ENCODE data around the gene UST. TPM values are rescaled to one million over a fixed set of nuclear protein-coding genes. Genes with fewer than 3 reads are reported as not detected.
"Not testable (repeated sequence)": the region's sequence is repeated elsewhere in the genome, so short reads cannot be mapped to it uniquely, and the experiment has no call there.

UST gene
- polyA plus RNA-seq, 4 donors: 9.0 to 13.6 (median 11.8) TPM

DNA sequence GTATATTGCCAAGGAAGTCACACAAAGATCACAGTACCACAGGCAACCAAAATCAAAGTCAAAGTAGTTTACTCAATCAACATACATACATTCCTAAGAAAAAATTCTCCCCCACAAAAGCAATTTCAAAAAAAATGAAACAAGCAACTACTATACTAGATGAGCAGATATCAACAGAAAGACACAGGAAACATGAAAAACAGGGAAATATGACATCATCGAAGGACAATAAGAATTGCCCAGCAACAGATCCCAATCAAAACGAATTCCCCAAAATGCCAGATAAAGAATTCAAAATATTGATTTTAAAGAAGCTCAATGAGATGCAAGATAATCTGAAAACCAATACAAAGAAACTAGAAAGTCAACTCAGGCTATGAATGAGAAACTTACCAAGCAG lies 351.0 kb downstream of the UST start:
- DNase-seq (ENCODE audit: low read depth in 4 of 4, low spot score in 2 of 4): no peak

DNA sequence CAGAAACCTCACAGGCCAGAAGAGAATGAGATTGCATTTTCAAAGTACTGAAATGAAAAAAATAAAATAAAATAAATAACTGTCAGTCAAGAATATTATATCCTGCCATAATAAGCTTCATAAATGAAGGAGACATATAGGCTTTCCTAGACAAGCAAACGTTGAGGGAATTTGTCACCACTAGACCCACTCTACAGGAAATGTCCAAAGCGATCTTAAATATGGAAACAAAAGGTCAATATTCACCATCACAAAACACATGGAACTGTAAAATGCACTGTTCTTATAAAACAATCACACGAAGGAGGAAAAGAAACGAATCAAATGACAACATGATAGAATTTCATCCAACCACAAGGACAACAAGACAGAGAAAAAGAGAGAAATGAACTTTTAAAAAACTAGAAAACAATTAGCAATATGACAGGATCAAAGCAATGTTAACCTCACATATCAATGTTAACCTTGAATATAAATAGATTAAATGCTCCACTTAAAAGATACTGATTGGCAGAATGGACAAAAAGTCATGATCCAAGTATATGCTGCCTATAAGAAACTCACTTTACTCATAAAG lies 352.0 kb downstream of the UST start:
- DNase-seq (ENCODE audit: low read depth in 4 of 4, low spot score in 2 of 4): no peak

DNA sequence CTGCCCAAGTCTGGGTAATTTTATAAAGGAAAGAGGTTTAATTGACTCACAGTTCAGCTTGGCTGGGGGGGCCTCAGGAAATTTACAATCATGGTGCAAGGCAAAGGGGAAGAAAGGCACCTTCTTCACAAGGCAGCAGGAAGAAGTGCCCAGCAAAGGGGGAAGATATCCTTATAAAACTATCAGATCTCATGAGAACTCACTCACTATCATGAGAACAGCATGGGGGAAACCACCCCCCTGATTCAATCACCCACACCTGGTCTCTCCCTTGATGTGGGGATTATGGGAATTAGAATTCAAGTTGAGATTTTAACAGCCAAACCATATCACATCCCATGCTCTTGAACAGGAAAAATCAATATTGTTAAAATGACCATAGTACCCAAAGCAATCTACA lies 355.5 kb downstream of the UST start:
- DNase-seq (ENCODE audit: low read depth in 4 of 4, low spot score in 2 of 4): no peak

DNA sequence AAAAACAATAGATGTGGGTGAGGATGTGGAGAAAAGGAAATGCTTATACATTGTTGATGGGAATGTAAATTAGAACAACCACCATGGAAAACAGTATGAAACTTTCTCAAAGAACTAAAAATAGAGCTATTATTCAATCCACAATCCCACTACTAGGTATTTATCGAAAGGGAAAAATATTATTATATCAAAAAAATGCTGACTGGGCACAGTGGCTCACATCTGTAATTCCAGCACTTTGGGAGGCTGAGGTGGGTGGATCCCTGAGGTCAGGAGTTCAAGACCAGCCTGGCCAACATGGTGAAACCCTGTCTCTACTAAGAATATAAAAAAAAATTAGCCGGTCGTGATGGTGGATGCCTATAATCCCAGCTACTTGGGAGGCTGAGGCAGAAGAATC lies 357.1 kb downstream of the UST start:
- not testable (repeated sequence) for DNase-seq (ENCODE audit: low read depth in 4 of 4, low spot score in 2 of 4)

DNA sequence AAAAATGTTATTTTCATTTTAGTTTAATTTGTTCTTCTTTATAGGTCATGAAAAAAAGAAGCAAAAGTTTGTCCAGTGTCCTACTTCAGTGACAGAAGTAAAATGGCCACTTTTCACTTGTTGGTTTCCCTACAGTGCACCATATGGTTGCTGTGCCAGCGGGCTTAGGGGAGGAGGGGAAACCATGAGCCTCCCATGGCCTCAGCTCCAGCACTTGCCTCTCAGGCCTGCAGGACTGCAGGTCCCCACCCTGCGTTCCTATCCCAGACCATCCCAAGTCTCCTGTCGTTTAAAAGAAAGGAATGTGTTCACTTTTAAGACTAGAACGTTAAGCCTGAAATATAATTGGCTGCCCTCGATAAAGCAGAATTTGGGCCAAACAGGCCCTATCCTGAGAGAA lies 360.7 kb downstream of the UST start:
- DNase-seq (ENCODE audit: low read depth in 4 of 4, low spot score in 2 of 4): no peak

DNA sequence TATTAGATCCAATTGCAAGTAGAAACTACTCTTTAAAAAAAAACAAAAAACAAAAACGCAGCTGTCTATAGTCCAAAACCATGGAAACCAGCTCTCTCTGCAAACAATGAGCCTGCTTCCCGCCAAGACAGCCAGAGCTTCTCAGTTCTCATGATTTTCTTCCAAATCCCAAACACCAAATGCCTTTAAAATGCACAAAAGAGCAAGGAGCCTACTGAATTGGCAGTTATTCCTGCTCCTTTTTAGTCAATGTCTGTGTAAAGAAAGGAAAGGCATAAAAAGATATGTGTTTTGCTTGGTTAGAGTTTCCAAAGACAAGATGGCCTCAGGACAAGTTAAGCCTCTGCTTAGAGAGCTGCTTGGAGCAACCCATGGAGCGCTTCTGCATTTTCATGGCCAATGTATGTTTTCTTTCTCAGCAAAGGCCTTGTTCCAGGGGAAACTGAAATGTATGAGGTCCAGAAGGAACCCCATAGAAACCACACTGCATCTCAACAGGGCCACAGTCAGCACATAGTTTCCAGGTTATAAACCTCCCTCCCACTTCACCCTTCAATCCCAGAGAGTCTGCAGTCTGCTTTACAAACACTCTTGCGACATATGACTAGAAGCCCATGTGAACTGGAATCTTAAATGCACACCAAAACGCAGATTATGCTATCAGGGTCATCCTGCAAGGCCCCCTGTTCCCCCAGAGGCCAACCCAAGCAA lies 361.4 kb downstream of the UST start:
- no peak for DNase-seq (ENCODE audit: low read depth in 4 of 4, low spot score in 2 of 4)

DNA sequence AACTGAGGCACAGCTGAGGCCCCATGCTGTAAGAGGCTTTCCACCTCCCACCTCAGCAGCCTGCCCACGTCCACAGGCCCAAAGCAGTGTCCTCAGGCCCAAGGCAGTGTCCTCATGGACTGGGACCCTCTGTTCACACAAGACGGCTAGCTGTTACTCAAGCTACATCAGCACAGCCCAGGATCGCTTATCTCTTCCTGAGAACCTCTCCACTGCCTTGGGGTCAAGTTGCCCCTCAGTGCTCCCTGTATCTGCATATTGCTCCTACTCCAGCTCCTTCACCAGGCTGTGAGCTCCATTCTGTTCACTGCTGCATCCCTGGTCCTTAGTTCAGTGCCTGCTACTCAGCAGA lies 361.9 kb downstream of the UST start:
- no peak for DNase-seq (ENCODE audit: low read depth in 4 of 4, low spot score in 2 of 4)

DNA sequence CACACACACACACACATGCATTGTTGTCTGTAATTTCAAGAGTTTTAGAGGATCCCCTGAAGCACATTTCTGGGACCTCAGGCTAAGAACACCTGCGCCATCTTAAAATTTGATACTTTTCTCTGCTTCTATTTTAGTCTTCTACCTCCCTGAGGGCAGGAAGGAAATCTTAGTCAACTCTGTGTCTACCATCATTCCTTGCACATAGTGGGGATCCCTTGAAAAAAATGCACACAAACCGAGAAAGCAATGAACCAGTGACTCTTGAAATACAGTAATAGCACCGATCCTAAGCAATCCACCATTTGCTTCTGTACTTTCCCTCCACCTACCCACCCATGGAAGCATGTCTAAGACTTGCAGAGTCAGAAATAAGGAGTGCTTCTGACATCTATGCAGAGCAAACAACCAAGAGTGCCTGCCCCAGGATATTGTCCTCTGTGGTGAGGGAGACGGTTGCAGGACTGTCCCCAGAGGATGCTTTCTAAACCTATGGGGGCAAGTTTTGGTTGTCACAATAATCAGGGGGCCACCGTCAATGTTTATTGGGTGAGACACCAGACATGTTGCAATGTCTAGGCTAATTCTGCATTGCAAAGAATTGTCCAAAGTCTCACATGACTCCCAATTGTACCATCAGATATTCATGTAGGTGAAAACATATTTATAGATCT lies 362.7 kb downstream of the UST start:
- no peak for DNase-seq (ENCODE audit: low read depth in 4 of 4, low spot score in 2 of 4)

DNA sequence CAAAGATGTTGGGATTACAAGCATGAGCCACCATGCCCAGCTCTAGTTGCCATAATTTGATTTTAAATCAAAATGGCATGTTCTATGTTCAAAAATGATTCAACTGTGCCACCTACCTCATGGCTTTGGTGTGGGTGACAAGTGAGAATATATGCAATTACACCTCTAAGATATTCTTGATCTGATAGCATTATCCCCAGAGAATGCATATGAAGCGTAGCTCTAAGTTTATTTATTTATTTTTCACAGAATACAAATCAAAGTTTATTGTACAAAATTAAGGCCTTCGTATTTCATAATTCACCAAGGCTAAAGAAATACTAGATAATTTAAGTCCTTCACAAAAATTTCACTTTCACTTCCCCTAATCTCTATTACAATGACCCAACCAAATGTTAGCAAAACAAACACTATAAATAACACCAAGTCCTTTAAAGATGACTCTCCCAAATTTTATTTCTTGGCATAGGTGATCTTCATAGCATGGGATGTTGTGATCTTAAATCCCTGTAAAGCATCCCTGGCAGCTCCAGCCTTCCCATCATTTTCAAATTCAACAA lies 364.8 kb downstream of the UST start:
- no peak for DNase-seq (ENCODE audit: low read depth in 4 of 4, low spot score in 2 of 4)

DNA sequence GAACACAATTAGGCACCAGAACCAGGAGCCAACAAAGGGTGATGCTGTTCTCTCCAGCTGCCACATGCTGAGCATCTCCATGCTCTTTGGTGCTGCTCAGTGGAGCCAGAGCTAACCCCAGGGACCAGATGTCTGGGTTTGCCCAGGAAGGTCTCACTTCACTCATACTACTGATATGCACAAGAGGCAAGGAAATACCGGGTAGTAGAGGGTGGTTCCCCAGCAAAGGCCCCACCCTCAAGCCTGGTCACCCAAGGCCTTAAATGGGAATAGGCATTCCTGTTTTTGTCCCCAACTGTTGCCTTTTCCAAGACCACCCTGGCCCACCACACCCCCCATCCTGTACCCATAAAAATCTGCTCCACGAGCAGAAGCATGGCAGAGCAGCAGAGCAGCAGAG lies 366.1 kb downstream of the UST start:
- DNase-seq (ENCODE audit: low read depth in 4 of 4, low spot score in 2 of 4): no peak

DNA sequence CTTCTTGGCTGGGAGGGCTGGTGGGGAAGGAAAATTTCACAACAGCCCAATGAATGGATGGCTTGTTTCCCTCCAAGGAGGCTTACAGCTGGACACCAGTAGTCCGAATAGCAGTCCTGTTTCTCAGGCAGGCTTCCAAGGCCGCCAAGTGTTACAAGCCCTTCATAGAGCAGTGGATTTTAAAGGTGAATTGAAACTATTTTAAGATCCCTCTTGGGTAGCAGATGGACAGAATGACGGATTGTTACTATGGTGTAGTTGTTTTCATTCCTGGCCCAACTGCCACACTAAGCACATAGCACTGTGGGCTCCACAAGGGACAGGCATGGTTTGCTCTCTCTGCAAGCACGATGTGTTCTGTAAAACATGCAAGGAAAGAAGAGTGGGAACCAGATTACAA lies 367.3 kb downstream of the UST start:
- DNase-seq (ENCODE audit: low read depth in 4 of 4, low spot score in 2 of 4): no peak

DNA sequence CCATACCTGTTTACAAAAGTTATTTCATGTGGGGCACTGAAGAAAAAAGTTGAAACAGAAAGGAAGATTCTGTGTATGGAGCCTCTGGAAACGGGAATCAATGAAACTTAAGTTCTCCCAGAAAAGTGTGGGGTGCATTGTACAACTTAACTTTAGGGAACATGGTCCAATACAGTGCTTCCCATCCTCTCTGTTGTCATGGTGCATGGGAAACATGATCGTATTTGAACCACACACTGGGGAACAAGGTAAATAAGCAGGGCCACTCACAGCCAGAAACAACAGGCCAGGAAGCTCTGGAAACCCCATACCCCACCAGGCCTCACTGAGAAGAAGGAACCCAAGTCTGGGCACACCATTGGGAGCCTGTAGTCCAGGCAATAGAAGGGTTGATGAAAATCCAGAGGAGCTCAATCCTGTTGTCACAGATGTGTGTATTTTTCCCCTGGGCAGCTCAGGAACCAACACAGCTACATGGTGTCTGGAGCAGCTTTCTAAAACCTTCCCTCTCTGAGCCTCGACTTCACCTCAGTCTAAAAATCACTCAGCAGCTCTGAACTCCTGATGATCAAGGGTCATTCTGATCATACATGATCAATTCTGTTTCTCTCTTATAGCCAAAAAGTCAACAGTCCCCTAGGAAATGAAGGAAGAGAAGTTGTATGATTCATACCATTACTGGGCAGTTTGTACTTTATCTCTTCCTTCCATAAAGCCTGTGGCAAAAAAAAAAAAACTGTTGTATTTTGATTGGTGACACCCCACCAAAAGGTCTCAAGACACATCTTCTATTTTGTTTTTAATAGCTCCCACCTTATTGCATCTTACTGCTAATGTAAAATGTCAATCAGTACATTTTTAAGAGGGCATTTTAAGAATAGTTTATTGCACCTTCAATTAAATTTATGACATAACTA lies 372.2 kb downstream of the UST start:
- DNase-seq (ENCODE audit: low read depth in 4 of 4, low spot score in 2 of 4): no peak

DNA sequence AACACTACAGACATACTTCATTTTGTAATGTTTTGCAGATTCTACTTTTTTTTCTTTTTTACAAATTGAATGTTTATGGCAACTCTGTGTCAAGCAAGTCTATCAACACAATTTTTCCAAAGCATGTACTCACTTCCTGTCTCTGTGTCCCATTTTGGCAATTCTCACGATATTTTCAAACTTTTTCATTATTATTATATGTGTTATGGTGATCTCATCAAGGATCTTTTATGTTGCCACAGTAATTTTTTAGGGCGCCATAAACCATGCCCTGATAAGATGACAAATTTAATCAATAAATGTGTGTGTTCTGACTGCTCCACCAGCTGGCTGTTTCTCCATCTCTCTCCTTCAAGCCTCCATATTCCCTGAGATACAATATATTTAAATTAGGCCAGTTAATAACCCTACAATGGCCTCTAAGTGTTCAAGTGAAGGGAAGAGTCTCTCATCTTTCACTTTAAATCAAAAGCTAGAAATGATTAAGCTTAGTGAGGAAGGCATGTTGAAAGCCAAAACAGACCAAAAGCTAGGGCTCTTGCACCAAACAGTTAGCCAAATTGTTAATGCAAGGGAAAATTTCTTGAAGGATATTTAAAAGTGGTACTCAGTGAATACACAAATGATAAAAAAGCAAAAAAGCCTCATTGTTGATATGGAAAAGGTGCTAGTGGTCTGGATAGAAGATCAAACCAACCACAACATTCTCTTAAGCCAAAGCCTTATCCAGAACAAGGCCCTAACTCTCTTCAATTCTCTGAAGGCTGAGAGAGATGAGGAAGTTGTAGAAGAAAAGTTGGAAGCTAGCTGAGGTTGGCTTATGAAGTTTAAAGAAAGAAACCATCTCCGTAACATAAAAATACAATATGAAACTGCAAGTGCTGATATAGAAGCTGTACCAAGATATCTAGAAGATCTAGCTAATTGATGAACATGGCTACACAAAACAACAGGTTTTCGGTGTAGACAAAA lies 376.3 kb downstream of the UST start:
- DNase-seq (ENCODE audit: low read depth in 4 of 4, low spot score in 2 of 4): no peak

DNA sequence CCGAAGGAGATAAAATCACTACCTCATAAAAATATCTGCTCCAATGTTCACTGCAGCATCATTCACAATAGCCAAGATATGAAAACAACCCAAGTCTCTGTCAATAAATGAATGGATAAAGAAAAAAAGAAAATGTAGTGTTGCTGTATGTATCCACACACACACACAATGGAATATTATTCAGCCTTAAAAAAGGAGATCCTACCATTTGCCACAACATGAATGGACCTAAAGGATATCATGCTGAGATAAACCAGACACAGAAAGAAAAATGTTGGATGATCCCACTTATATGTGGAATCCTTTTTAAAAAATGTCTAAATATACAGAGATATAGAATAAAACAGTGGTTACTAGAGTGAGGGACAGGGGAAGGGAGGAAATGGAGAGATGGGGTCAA lies 378.5 kb downstream of the UST start:
- no peak for DNase-seq (ENCODE audit: low read depth in 4 of 4, low spot score in 2 of 4)

Data from left renal cortex interstitium (tissue), 4 donors.